Measurements from ENCODE around the gene PARP8. TPM values are rescaled to one million over a fixed set of nuclear protein-coding genes. Genes with fewer than 3 reads are reported as not detected.
"Not testable (repeated sequence)": the region's sequence is repeated elsewhere in the genome, so short reads cannot be mapped to it uniquely, and the experiment has no call there.

PARP8 gene
- total RNA-seq, 1 donor from 2014 or later = 22.5 TPM

DNA sequence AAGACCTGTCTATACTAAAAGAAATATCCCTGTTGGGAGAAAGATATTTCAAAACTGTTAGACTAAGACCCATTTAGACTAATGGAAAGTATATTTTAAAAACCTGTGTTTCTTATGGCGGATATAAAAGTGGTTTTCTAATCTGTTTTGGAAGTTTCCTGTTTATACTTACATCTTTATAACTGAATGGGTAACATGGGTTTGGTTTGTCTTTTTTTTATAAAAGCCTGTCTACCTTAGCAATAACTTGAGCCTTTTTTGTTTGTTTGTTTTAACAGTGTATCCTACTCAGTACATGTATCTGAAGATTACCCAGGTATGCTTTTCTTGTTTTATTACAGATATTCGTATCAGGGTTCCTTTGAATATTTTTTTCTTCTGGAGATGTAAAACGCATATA lies 83.4 kb downstream of the PARP8 start:
- Mint-ChIP-seq H3K9me3 (no peaks in the 10 kb centered on the region), H3K27me3 (no peaks in the 10 kb centered on the region), H3K27ac (peak overlapping the region; percentile 3), H3K4me1 (peaks cover 34% of the 10 kb centered on the region), H3K4me3 (peak overlapping the region; percentile 21), H3K36me3 (ENCODE audit: low read depth) (peaks cover 16% of the 10 kb centered on the region)
- intact Hi-C loops (cut with micrococcal nuclease) = loop anchor here (2.0 to 5.0 kb wide), 3 partner anchors 248 to 425 kb away; partner anchors contain the start of gene EMB
- no peak for DNase-seq

DNA sequence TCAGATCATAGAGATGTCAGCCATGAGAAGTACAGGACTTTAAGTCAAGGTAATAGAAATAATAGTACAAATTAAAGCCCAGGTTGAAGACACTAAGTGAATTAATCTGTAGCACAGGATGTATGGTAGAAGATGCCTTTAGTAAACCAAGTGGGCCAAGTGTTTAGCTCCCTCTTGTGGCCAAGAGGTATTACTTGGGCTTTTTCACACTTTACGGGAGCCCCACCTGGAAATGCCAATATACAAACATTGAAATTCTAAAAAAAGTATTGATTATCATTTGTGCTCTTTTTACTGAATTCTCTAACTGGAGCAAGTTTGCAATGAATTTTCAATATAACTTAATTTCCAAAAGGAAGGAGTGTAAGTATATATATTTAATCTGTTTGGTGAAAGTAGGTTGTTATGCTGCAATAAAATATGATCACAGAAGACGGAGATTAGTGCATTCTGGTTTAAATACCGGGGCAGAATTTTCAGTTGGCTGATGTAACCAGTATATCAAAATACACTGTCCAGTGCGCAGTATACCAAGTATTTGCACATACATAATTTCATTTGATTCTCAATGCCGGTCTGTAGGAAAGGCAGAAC lies 84.7 kb downstream of the PARP8 start:
- intact Hi-C loops (cut with micrococcal nuclease) = loop anchor here (1.0 to 2.0 kb wide), 3 partner anchors 83 to 426 kb away; partner anchors contain the start of gene EMB
- Mint-ChIP-seq H3K4me3 (no peak overlapping the region), H3K36me3 (ENCODE audit: low read depth) (peaks cover 18% of the 10 kb centered on the region), H3K27ac (no peak overlapping the region), H3K4me1 (peaks cover 26% of the 10 kb centered on the region), H3K27me3 (no peaks in the 10 kb centered on the region), H3K9me3 (no peaks in the 10 kb centered on the region)
- DNase-seq = peak; percentile 81

DNA sequence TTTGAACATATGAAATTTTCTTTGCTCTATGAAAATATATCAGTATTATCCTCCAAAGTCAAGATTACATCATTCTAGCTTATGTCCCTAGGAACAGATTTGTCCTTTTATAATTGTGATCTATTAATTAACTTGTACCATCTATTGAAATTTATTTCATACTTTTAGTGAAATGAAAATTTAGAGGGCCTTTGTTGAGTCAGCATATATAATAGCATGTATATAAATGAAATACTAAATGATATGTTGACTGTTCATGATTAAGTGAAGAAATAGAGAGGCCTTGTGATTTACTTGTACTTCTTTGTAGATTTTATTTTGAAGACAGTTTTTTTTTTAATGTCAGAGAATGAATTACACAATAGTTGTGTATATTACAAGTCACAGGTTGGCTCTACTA lies 86.4 kb downstream of the PARP8 start:
- no peaks in the 10 kb centered on the region for H3K27me3 Mint-ChIP-seq
- H3K27ac Mint-ChIP-seq = no peak overlapping the region
- H3K36me3 Mint-ChIP-seq (ENCODE audit: low read depth) = peaks cover 26% of the 10 kb centered on the region
- H3K4me3 Mint-ChIP-seq = no peak overlapping the region
- no peaks in the 10 kb centered on the region for H3K9me3 Mint-ChIP-seq
- H3K4me1 Mint-ChIP-seq = peaks cover 23% of the 10 kb centered on the region
- intact Hi-C loops (cut with micrococcal nuclease) = no loop called here
- no peak for DNase-seq

DNA sequence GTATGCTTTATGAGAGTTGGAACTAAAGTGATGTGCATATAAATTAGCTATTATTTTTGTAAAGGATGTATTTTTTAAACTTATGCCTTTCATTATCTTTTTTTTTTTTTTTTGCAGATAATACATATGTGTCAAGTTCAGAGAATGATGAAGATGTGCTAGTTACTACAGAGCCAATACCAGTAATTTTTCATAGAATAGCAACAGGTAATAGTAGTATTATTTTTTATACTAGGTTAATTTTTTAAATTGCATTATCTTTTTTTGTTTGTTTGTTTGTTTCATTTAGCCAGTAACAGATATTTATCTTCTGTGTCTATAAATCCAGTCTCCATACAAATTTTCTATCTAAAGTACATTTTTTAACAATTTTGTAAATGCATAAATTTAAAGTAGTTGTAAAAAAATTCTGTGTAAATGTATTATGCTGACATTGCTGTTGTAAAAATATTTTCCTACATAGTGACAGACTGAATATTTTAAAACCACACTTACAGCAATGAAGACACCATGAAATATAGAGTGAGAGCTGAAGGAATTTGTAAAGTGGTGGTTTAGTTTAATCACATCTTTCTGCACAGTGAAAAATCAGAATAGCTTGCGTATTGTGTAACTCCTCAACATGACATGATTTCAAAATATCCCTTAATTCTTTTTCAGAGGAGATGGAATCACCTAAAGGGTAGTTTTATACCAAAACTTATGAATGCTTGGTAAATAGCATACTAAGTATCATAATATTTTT lies 93.3 kb downstream of the PARP8 start:
- DNase-seq = no peak
- intact Hi-C loops (cut with micrococcal nuclease) = no loop called here
- Mint-ChIP-seq H3K9me3 (no peaks in the 10 kb centered on the region), H3K27ac (no peak overlapping the region), H3K36me3 (ENCODE audit: low read depth) (peaks cover 30% of the 10 kb centered on the region), H3K27me3 (no peaks in the 10 kb centered on the region), H3K4me1 (peaks cover 4% of the 10 kb centered on the region), H3K4me3 (no peak overlapping the region)

DNA sequence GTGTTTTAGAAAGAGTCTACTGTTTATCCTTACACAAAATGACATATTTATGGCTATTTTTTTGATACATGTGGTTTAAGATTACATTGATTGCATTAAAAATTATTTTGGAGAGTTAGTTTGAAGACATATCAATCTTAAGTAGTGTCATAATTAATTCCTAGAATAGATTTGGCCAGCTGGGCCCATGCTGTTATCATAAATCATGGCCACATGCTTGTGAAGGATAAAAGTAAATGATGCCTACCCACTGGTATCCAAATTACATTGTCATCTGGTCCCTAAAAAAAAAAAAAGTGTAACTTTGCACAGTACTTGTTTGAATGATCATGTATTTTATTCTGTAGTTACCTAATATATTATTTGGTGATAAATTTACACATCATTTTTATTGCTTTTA lies 96.9 kb downstream of the PARP8 start:
- H3K27me3 Mint-ChIP-seq = no peaks in the 10 kb centered on the region
- no peak overlapping the region for H3K4me3 Mint-ChIP-seq
- intact Hi-C loops (cut with micrococcal nuclease) = no loop called here
- DNase-seq = no peak
- peaks cover 32% of the 10 kb centered on the region for H3K36me3 Mint-ChIP-seq (ENCODE audit: low read depth)
- H3K27ac Mint-ChIP-seq = no peak overlapping the region
- peaks cover 11% of the 10 kb centered on the region for H3K4me1 Mint-ChIP-seq
- no peaks in the 10 kb centered on the region for H3K9me3 Mint-ChIP-seq

DNA sequence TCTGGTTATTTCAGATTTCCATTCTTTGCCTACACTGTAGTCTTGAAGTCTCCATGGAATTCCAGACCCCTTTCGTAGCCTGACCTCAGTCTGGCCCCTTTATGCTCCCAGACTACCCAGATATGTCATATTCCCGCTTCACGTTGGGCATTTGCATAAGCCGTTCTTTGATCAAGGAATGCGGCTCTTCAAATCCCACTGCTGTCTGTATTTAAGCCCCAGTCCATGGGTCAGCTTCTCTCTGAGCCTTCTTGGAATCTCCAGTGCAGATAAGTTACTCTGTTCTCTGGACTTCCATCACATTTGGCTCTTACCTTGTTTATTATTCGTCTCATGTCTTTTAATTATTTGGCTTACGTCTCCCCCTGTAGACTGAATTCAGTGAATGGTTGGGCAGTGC lies 97.4 kb downstream of the PARP8 start:
- intact Hi-C loops (cut with micrococcal nuclease) = no loop called here
- no peaks in the 10 kb centered on the region for H3K27me3 Mint-ChIP-seq
- H3K4me1 Mint-ChIP-seq = peaks cover 12% of the 10 kb centered on the region
- no peak overlapping the region for H3K4me3 Mint-ChIP-seq
- H3K9me3 Mint-ChIP-seq = no peaks in the 10 kb centered on the region
- DNase-seq = no peak
- H3K36me3 Mint-ChIP-seq (ENCODE audit: low read depth) = peaks cover 34% of the 10 kb centered on the region
- peak overlapping the region; percentile 6 for H3K27ac Mint-ChIP-seq

DNA sequence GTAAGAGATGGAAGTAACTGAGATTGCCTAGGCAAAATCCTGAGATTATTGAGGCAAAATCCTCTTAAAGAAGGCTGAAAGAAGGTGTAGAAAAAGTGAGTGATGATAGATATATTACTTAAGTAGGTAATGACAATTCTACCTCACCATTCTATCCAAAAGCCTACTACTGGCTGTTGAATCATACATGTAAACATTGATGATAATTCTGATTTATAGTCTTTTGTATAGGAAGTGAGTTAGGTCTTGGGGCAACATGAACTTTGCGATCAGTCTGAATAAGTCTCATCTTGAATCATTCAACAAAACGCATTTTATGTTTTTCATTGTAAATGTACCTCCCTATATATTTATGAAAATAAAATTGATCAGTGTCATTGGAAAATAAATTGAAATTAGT lies 99.6 kb downstream of the PARP8 start:
- intact Hi-C loops (cut with micrococcal nuclease) = no loop called here
- no peak overlapping the region for H3K4me3 Mint-ChIP-seq
- peaks cover 39% of the 10 kb centered on the region for H3K36me3 Mint-ChIP-seq (ENCODE audit: low read depth)
- peaks cover 13% of the 10 kb centered on the region for H3K4me1 Mint-ChIP-seq
- no peaks in the 10 kb centered on the region for H3K27me3 Mint-ChIP-seq
- DNase-seq = no peak
- H3K27ac Mint-ChIP-seq = no peak overlapping the region
- no peaks in the 10 kb centered on the region for H3K9me3 Mint-ChIP-seq

DNA sequence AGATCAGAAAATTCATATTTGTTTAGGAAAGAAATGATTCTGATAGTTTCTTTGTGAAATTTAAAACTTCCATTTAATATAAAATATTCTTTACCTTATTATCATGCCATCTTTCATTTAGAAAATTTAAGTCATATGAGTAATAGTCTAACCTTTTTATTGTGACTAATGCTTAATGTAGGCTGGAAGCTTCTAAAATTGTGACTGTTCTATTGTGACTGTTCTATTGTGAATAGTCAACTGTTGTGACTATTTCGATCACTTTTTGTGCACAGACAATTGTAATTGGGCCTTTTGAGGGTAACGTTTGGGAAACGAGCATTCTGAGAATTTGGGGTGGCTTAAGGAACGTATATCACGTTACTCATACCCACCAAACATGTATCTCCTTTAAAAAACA lies 100.0 kb downstream of the PARP8 start:
- Mint-ChIP-seq H3K36me3 (ENCODE audit: low read depth) (peaks cover 39% of the 10 kb centered on the region), H3K4me3 (no peak overlapping the region), H3K4me1 (peaks cover 13% of the 10 kb centered on the region), H3K9me3 (no peaks in the 10 kb centered on the region), H3K27ac (no peak overlapping the region), H3K27me3 (no peaks in the 10 kb centered on the region)
- no peak for DNase-seq
- intact Hi-C loops (cut with micrococcal nuclease) = no loop called here

DNA sequence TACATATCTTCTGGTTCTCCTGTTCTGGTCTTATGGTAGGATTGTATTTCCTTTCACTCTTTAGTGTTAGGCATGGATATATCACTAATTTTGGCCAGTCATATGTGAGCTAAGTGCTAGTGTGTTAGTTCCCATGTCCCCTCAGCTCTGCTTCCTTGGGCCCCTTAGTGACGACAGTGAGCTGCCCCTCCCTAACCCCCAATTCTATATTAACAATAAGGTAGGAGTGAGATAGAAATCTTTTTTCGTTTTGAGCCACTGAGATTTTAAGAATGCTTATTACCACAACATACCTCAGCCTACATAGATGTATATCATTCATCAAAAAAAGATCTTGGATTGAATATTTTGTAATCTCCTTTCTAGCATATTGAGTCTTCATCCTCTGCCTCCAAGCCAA lies 100.5 kb downstream of the PARP8 start:
- H3K27ac Mint-ChIP-seq = no peak overlapping the region
- peaks cover 42% of the 10 kb centered on the region for H3K36me3 Mint-ChIP-seq (ENCODE audit: low read depth)
- peaks cover 13% of the 10 kb centered on the region for H3K4me1 Mint-ChIP-seq
- H3K4me3 Mint-ChIP-seq = no peak overlapping the region
- intact Hi-C loops (cut with micrococcal nuclease) = no loop called here
- no peak for DNase-seq
- no peaks in the 10 kb centered on the region for H3K27me3 Mint-ChIP-seq
- H3K9me3 Mint-ChIP-seq = no peaks in the 10 kb centered on the region

DNA sequence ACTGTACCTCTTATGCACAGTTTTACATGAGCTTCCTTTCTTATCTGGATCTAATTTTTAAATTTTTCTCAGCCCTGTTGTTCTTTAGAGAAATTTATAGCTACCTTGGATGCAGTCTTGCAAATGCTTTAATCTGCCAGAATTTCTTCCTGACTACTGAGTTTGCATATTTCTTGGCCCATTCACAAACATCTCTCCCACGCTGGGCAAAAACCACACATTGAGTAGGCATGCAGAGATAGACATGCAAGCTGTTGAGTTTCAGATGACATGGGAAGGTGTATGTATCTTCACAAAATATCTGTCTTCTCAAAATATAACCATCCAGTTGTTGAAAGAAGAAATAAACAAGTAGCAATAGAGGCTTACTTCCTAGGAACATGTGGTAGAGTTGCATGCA lies 101.2 kb downstream of the PARP8 start:
- Mint-ChIP-seq H3K4me1 (peaks cover 13% of the 10 kb centered on the region), H3K27me3 (no peaks in the 10 kb centered on the region), H3K36me3 (ENCODE audit: low read depth) (peaks cover 41% of the 10 kb centered on the region), H3K9me3 (no peaks in the 10 kb centered on the region), H3K4me3 (no peak overlapping the region), H3K27ac (no peak overlapping the region)
- no peak for DNase-seq
- intact Hi-C loops (cut with micrococcal nuclease) = no loop called here

DNA sequence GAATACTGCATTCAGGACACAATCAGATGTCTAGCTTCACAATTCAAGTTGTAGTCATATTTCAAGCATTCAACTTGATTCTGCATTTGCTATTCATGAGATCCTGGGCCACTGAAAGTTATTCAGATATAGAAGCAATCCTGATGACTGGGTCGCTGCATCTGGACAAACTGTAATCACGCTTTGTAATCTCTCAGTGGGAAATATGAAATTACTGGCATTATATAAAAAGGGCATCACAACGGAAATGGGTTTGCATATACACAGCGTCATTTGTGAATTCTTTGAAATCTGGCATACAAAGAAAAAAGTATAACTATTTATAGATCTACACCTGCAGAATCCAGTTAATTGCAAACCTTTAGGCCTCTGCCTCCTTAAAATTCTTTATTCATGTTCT lies 102.2 kb downstream of the PARP8 start:
- Mint-ChIP-seq H3K36me3 (ENCODE audit: low read depth) (peaks cover 46% of the 10 kb centered on the region), H3K4me3 (no peak overlapping the region), H3K27ac (no peak overlapping the region)

DNA sequence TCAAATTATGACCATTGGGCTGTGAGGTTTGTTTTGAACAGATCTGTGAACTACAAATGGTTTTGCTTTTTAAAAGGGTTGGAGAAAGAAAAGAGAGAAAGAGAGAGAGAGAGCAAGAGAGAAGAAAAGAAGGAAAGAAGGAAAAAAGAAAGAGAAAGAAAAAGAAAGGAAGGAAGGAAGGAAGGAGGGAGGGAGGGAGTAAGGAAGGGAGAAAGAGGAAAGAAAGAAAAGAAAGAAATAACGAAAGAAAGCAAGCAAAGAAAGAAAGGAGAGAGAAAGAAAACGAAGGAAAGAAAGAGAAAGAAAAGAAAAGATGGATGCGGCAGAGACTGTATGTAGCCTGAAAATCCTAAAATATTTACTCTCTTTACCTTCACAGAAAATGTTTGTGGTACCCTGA lies 104.0 kb downstream of the PARP8 start:
- H3K4me1 Mint-ChIP-seq = peaks cover 11% of the 10 kb centered on the region

More for the DNA sequence above, 102.2 kb downstream of the PARP8 start:
- peaks cover 13% of the 10 kb centered on the region for H3K4me1 Mint-ChIP-seq
- no peak for DNase-seq
- peaks cover 8% of the 10 kb centered on the region for H3K9me3 Mint-ChIP-seq
- H3K27me3 Mint-ChIP-seq = no peaks in the 10 kb centered on the region
- intact Hi-C loops (cut with micrococcal nuclease) = no loop called here

DNA sequence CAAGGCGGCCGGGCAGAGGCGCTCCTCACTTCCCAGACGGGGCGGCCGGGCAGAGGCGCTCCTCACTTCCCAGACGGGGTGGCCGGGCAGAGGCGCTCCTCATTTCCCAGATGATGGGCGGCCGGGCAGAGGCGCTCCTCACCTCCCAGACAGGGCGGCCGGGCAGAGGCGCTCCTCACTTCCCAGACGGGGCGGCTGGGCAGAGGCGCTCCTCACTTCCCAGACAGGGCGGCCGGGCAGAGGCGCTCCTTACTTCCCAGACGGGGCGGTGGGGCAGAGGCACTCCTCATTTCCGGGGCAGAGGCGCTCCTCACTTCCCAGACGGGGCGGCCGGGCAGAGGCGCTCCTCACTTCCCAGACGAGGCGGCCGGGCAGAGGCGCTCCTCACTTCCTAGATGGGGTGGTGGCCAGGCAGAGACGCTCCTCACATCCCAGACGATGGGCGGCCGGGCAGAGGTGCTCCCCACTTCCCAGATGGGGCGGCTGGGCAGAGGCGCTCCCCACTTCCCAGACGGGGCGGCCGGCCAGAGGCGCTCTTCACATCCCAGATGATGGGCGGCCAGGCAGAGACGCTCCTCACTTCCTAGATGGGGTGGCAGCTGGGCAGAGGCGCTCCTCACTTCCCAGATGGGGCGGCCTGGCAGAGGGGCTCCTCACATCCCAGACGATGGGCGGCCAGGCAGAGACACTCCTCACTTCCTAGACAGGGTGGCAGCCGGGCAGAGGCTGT lies 108.2 kb downstream of the PARP8 start:
- H3K4me1 Mint-ChIP-seq; DNase-seq; H3K27ac Mint-ChIP-seq; H3K27me3 Mint-ChIP-seq; intact Hi-C loops (cut with micrococcal nuclease); H3K4me3 Mint-ChIP-seq: not testable (repeated sequence)
- Mint-ChIP-seq H3K9me3 (peaks cover 11% of the 10 kb centered on the region), H3K36me3 (ENCODE audit: low read depth) (peaks cover 56% of the 10 kb centered on the region)

More for the DNA sequence above, 104.0 kb downstream of the PARP8 start:
- intact Hi-C loops (cut with micrococcal nuclease) = no loop called here
- Mint-ChIP-seq H3K27ac (no peak overlapping the region), H3K36me3 (ENCODE audit: low read depth) (peaks cover 54% of the 10 kb centered on the region), H3K4me3 (no peak overlapping the region), H3K9me3 (peaks cover 11% of the 10 kb centered on the region), H3K27me3 (no peaks in the 10 kb centered on the region)
- no peak for DNase-seq

DNA sequence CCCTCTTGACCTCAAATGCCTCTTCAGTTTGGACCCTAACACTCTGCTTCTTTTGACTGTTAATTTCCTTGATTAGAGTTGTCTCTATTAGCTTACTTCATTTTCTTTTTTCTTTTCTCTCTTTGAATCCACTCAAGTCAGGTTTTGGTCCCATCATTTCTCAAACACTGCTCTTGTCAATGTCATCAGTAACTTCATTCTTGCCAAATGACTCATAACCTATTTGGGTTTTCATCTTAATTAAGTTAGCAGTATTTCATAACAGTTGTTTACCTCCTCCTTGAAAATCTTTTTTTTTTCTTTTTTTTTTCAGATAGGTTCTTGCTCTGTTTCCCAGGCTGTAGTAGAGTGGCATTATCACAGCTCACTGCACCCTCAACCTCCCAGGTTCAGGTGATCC lies 119.6 kb downstream of the PARP8 start:
- Mint-ChIP-seq H3K9me3 (no peaks in the 10 kb centered on the region), H3K4me3 (no peak overlapping the region), H3K27ac (peak overlapping the region; percentile 77), H3K27me3 (no peaks in the 10 kb centered on the region), H3K36me3 (ENCODE audit: low read depth) (peaks cover 50% of the 10 kb centered on the region), H3K4me1 (peaks cover 3% of the 10 kb centered on the region)
- intact Hi-C loops (cut with micrococcal nuclease) = no loop called here
- DNase-seq = no peak
